Esophagus muscularis mucosa (tissue), 4 donors: ENCODE results near the gene GRK4. TPM values are rescaled to one million over a fixed set of nuclear protein-coding genes. Genes with fewer than 3 reads are reported as not detected.

ENCODE experiments used
- DNase-seq: peaks from one replicate; pipeline ENCODE4 v3.0.0-alpha.2; 2017; ENCODE audit errors: extremely low spot score
- H3K27ac ChIP-seq, 4 donors: fragments of 200-600 bp; sonication (generic); replicated peaks in 1 of 4; 1 replicate in 3 of 4; 2 replicates in 1 of 4; pipeline ENCODE4 v1.5.1; 2016 to 2019; ENCODE audit warnings: mild to moderate bottlenecking in 1 of 4
- H3K27me3 ChIP-seq, 4 donors: fragments of 200-600 bp; sonication (generic); one replicate each; pipeline versions ENCODE4 v1.5.1 to v1.6.0; 2016 to 2019
- H3K36me3 ChIP-seq, 4 donors: fragments of 200-600 bp; sonication (generic); one replicate each; pipeline ENCODE4 v1.5.1; 2016 to 2019
- H3K4me1 ChIP-seq, 4 donors: fragments of 200-600 bp; sonication (generic); one replicate each; pipeline ENCODE4 v1.5.1; 2016 to 2019
- H3K4me3 ChIP-seq, 4 donors: fragments of 200-600 bp; sonication (generic); 1 replicate in 2 of 4; 2 replicates in 2 of 4; pipeline ENCODE4 v1.5.1; 2016 to 2019; ENCODE audit warnings: mild to moderate bottlenecking in 4 of 4, moderate library complexity in 1 of 4
- H3K9me3 ChIP-seq, 4 donors: fragments of 200-600 bp; sonication (generic); 1 replicate in 3 of 4; 2 replicates in 1 of 4; pipeline ENCODE4 v1.5.1; 2016 to 2019
- CTCF ChIP-seq, 3 experiments: fragments of 200-600 bp in 2 of 3; fragments of 450-650 bp in 1 of 3; sonication (generic) in 2 of 3; IDR thresholded peaks; one replicate each; pipeline ENCODE4 v1.5.1; 2017 to 2019; ENCODE audit warnings: antibody characterized with exemption in 3 of 3, mild to moderate bottlenecking in 2 of 3, moderate library complexity in 1 of 3
- EP300 ChIP-seq: sonication (generic); formaldehyde crosslinking; IDR thresholded peaks from one replicate; pipeline ENCODE4 v1.6.1; 2017; ENCODE audit warnings: antibody characterized with exemption
- POLR2A ChIP-seq: fragments of 450-650 bp; IDR thresholded peaks from one replicate; pipeline ENCODE4 v1.6.1; 2017; ENCODE audit warnings: antibody characterized with exemption, moderate library complexity, mild to moderate bottlenecking, low read depth
- POLR2AphosphoS5 ChIP-seq, 2 donors: sonication (generic); formaldehyde crosslinking; IDR thresholded peaks; one replicate each; pipeline ENCODE4 v1.6.1; 2017; ENCODE audit warnings: antibody characterized with exemption in 2 of 2
- WGBS: methylation state at CpG from one replicate; pipeline ENCODE4 v1.1.5; 2018; 5-methylcytosine and 5-hydroxymethylcytosine counted together
- intact Hi-C: fragments of 100-400 bp; cut with DNase I; formaldehyde crosslinking; loops from one replicate; pipeline ENCODE4 v1.15.1; 2023
- total RNA-seq, 4 donors: library from RNA; depleted of rRNA; stranded (reverse); fragments of >200 nt; gene quantifications; one replicate each; pipeline versions ENCODE4 v1.1.0 to v1.2.1, GENCODE V29; 2016

The GRK4 gene
- total RNA-seq, 4 donors from 2014 or later: 4.8 to 8.0 (median 6.4) TPM

GRCh38 chr4:3022112-3022511 is 58.7 kb downstream of the GRK4 start:
- no peaks in the 10 kb centered on the region for H3K36me3 ChIP-seq
- no peaks in the 10 kb centered on the region for H3K4me1 ChIP-seq
- intact Hi-C loops: no loop called here
- no peaks in the 10 kb centered on the region for H3K27me3 ChIP-seq
- TF ChIP-seq CTCF (IDR thresholded peaks at IDR 0.05) (no peak), POLR2AphosphoS5 (IDR thresholded peaks at IDR 0.05) (no peak), EP300 (no peak), POLR2A (no peak)
- DNase-seq: no peak
- no peak overlapping the region for H3K4me3 ChIP-seq
- no peak overlapping the region for H3K27ac ChIP-seq
- no peaks in the 10 kb centered on the region for H3K9me3 ChIP-seq
- WGBS: 92% methylated on average over 8 of the region's 8 CpGs

GRCh38 chr4:3022651-3023050 is 59.3 kb downstream of the GRK4 start:
- DNase-seq: no peak
- Histone ChIP-seq H3K4me3 (no peak overlapping the region), H3K27ac (no peak overlapping the region), H3K27me3 (no peaks in the 10 kb centered on the region), H3K4me1 (no peaks in the 10 kb centered on the region), H3K36me3 (no peaks in the 10 kb centered on the region), H3K9me3 (no peaks in the 10 kb centered on the region)
- intact Hi-C loops: no loop called here
- WGBS: 82% methylated on average over 3 of the region's 3 CpGs
- TF ChIP-seq POLR2AphosphoS5 (IDR thresholded peaks at IDR 0.05): no peak
- no peak for TF ChIP-seq EP300
- TF ChIP-seq POLR2A: no peak
- no peak for TF ChIP-seq CTCF (IDR thresholded peaks at IDR 0.05)

- TF ChIP-seq POLR2AphosphoS5 (IDR thresholded peaks at IDR 0.05): no peak
- no peak for TF ChIP-seq POLR2A
- TF ChIP-seq EP300: no peak
- TF ChIP-seq CTCF (IDR thresholded peaks at IDR 0.05): no peak
- DNase-seq: no peak
- Histone ChIP-seq H3K27me3 (no peaks in the 10 kb centered on the region), H3K36me3 (peaks cover 0 to 4% (median 1%) of the 10 kb centered on the region in 4 donors), H3K27ac (no peak overlapping the region), H3K4me1 (no peaks in the 10 kb centered on the region), H3K4me3 (no peak overlapping the region), H3K9me3 (no peaks in the 10 kb centered on the region)
- intact Hi-C loops: no loop called here
- 93% methylated on average over 21 of the region's 21 CpGs for WGBS
Measured at GRCh38 chr4:3025881-3026280, 62.5 kb downstream of the GRK4 start.

- intact Hi-C loops: no loop called here
- Histone ChIP-seq H3K4me1 (no peaks in the 10 kb centered on the region), H3K4me3 (no peak overlapping the region), H3K27ac (no peak overlapping the region), H3K36me3 (peaks cover 0 to 4% (median 1%) of the 10 kb centered on the region in 4 donors), H3K9me3 (no peaks in the 10 kb centered on the region), H3K27me3 (no peaks in the 10 kb centered on the region)
- 96% methylated on average over 9 of the region's 9 CpGs for WGBS
- no peak for DNase-seq
- TF ChIP-seq EP300 (no peak), POLR2A (no peak), POLR2AphosphoS5 (IDR thresholded peaks at IDR 0.05) (no peak), CTCF (IDR thresholded peaks at IDR 0.05) (no peak)
Measured at GRCh38 chr4:3026540-3026939, 63.2 kb downstream of the GRK4 start.

- no peak overlapping the region for H3K4me3 ChIP-seq
Measured at GRCh38 chr4:3029464-3029863, 66.1 kb downstream of the GRK4 start.

More at GRCh38 chr4:3029464-3029863, 66.1 kb downstream of the GRK4 start:
- no peak for TF ChIP-seq POLR2A
- TF ChIP-seq POLR2AphosphoS5 (IDR thresholded peaks at IDR 0.05): no peak
- TF ChIP-seq EP300: no peak
- TF ChIP-seq CTCF (IDR thresholded peaks at IDR 0.05): no peak
- Histone ChIP-seq H3K27me3 (no peaks in the 10 kb centered on the region), H3K27ac (no peak overlapping the region), H3K9me3 (no peaks in the 10 kb centered on the region), H3K4me1 (no peaks in the 10 kb centered on the region), H3K36me3 (peaks cover 0 to 4% (median 1%) of the 10 kb centered on the region in 4 donors)
- intact Hi-C loops: no loop called here
- no peak for DNase-seq
- 98% methylated on average over 5 of the region's 9 CpGs for WGBS
